Renal pelvis (tissue), 12 donors: ENCODE data around the gene RBP7. TPM values are rescaled to one million over a fixed set of nuclear protein-coding genes. Genes with fewer than 3 reads are reported as not detected.
"Not testable (repeated sequence)": the region's sequence is repeated elsewhere in the genome, so short reads cannot be mapped to it uniquely, and the experiment has no call there.

Source experiments
- DNase-seq: peaks from one replicate; pipeline ENCODE4 v3.0.0-alpha.2; 2013
- long read RNA-seq, 16 experiments: transcript quantifications; one replicate each; lab custom pipeline, GENCODE V29; 2026
- polyA plus RNA-seq, 3 donors: library from polyadenylated mRNA; unstranded; fragments of 120-200 nt; gene quantifications; one replicate each; pipeline ENCODE4 v1.2.1, GENCODE V29; 2013; ENCODE audit not compliant: insufficient read length in 3 of 3

The RBP7 gene
- polyA plus RNA-seq, result 10 to 100 TPM; 18.6 to 25.0 (median 18.8) TPM
- long read RNA-seq, donor 1, transcript RBP7-201 (4 exons, 636 nt), result major isoform, 10 of 10 reads
- long read RNA-seq, donor 1, partial matches to known transcripts, result 0 of 10 reads
- long read RNA-seq, donor 1, other reads (novel, unspliced or antisense), result 0 of 10 reads
- long read RNA-seq, donor 2, transcript RBP7-201 (4 exons, 636 nt), result major isoform, 13 of 13 reads
- long read RNA-seq, donor 2, partial matches to known transcripts, result 0 of 13 reads
- long read RNA-seq, donor 2, other reads (novel, unspliced or antisense), result 0 of 13 reads
- long read RNA-seq, donor 3, transcript RBP7-201 (4 exons, 636 nt), result major isoform, 18 of 18 reads
- long read RNA-seq, donor 3, partial matches to known transcripts, result 0 of 18 reads
- long read RNA-seq, donor 3, other reads (novel, unspliced or antisense), result 0 of 18 reads
- long read RNA-seq, donor 4, transcript RBP7-201 (4 exons, 636 nt), result major isoform, 27 of 27 reads
- long read RNA-seq, donor 4, partial matches to known transcripts, result 0 of 27 reads
- long read RNA-seq, donor 4, other reads (novel, unspliced or antisense), result 0 of 27 reads
- long read RNA-seq, donor 5, transcript RBP7-201 (4 exons, 636 nt), result major isoform, 12 of 12 reads
- long read RNA-seq, donor 5, partial matches to known transcripts, result 0 of 12 reads
- long read RNA-seq, donor 5, other reads (novel, unspliced or antisense), result 0 of 12 reads
- long read RNA-seq, donor 6, transcript RBP7-201 (4 exons, 636 nt), result major isoform, 7 of 7 reads
- long read RNA-seq, donor 6, partial matches to known transcripts, result 0 of 7 reads
- long read RNA-seq, donor 6, other reads (novel, unspliced or antisense), result 0 of 7 reads
- long read RNA-seq, donor 7, transcript RBP7-201 (4 exons, 636 nt), result major isoform, 8 of 8 reads
- long read RNA-seq, donor 7, partial matches to known transcripts, result 0 of 8 reads
- long read RNA-seq, donor 7, other reads (novel, unspliced or antisense), result 0 of 8 reads
- long read RNA-seq, donor 8, partial matches to known transcripts, result 0 of 2 reads
- long read RNA-seq, donor 8, other reads (novel, unspliced or antisense), result 0 of 2 reads
- long read RNA-seq, donor 9, transcript RBP7-201 (4 exons, 636 nt), result major isoform, 16 of 16 reads
- long read RNA-seq, donor 9, partial matches to known transcripts, result 0 of 16 reads
- long read RNA-seq, donor 9, other reads (novel, unspliced or antisense), result 0 of 16 reads
- long read RNA-seq, donor 10, transcript RBP7-201 (4 exons, 636 nt), result major isoform, 12 of 12 reads
- long read RNA-seq, donor 10, partial matches to known transcripts, result 0 of 12 reads
- long read RNA-seq, donor 10, other reads (novel, unspliced or antisense), result 0 of 12 reads
- long read RNA-seq, donor 11, transcript RBP7-201 (4 exons, 636 nt), result major isoform, 11 of 11 reads
- long read RNA-seq, donor 11, partial matches to known transcripts, result 0 of 11 reads
- long read RNA-seq, donor 11, other reads (novel, unspliced or antisense), result 0 of 11 reads
- long read RNA-seq, donor 12, transcript RBP7-201 (4 exons, 636 nt), result major isoform, 18 of 18 reads
- long read RNA-seq, donor 12, partial matches to known transcripts, result 0 of 18 reads
- long read RNA-seq, donor 12, other reads (novel, unspliced or antisense), result 0 of 18 reads
- long read RNA-seq, donor 13, transcript RBP7-201 (4 exons, 636 nt), result major isoform, 15 of 15 reads
- long read RNA-seq, donor 13, partial matches to known transcripts, result 0 of 15 reads
- long read RNA-seq, donor 13, other reads (novel, unspliced or antisense), result 0 of 15 reads
- long read RNA-seq, donor 14, result 0 reads
- long read RNA-seq, donor 15, transcript RBP7-201 (4 exons, 636 nt), result major isoform, 11 of 11 reads
- long read RNA-seq, donor 15, partial matches to known transcripts, result 0 of 11 reads
- long read RNA-seq, donor 15, other reads (novel, unspliced or antisense), result 0 of 11 reads
- long read RNA-seq, donor 16, transcript RBP7-201 (4 exons, 636 nt), result major isoform, 27 of 27 reads
- long read RNA-seq, donor 16, partial matches to known transcripts, result 0 of 27 reads
- long read RNA-seq, donor 16, other reads (novel, unspliced or antisense), result 0 of 27 reads

DNA sequence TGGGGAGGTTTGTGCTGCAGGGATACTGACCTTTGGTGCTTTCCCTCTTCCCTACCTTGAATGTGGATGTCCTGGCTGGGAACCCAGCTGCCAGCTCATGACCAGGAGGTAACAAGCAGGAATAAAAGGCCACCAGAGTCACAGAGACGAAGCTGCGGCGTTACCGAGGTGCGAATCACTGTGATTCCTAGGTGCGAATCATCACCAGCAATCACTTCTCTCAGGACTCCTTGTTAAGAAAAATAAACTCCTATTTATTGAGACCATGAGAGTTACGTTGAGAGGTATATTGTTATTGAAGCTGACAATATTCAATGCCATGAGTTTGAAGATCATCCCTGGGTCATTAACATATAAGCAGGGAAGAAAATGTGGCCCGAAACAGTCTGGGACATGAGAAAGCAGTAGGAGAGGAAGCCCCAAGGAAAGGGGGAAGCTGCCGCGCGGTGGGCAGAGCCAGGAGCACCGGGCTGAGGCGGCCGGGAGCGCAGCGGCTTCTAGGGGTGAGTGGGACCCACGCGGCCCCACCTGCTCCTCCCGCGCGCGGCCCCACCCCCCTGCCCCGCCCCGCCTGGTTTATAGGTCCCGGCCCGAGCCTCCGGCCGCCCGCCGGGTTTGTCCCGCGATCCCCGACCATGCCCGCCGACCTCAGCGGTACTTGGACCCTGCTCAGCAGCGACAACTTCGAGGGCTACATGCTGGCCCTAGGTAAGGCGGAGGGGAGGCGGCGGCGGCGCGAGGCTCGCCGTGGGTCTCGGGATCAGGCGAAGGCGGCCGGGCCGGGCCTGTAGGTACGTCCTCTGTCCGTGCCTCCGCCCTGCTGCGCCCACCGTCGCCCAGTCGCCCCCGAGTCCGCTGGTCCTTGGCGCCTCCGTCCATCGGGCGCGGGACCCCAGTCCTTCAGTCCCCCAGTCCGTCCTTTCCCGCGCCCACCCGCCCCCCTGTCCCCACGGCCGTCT lies at the start of gene RBP7:
Gene RBP7 (plus strand): TSS at position 605 of the 959 bp plus-strand sequence. CDS start 31 bp downstream, at position 636.
- no peak for DNase-seq

DNA sequence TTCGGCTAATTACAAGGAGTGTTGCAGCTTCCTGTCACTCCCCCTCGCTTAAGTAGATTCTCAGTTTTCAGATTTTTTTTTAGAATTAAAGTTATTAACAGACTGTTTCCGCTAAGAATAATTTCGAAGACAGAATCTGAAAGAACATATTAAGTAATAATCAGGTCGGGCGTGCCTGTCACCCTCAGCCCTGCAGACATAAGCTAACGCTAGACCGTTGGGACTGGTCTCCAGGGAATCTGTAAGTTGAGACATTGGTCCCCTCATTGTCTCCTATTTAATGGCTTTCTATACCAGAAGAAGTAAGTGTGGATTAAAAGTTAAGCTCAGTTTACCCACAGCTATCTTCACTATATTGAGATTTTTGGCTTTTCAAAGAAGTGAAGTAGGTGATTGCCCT lies 39.3 kb upstream of the RBP7 start:
- DNase-seq, result no peak

DNA sequence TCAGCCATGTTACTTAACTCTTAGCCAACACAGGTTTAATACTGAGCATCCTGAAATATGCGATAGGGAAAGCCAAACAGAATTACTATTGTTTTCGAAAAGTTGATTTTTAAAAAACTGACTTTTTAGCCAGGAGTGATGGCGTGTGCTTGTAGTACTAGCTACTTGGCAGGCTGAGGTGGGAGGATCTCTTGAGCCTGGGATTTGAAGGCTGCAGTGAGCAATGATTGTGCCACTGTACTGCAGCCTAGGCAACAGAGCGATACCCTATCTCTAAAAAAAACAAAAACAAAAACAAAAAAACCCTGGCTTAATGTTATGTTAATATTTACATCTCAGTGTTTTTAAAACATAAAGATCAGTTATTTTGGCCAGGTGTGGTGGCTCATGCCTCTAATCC lies 37.0 kb upstream of the RBP7 start:
- DNase-seq, result no peak

DNA sequence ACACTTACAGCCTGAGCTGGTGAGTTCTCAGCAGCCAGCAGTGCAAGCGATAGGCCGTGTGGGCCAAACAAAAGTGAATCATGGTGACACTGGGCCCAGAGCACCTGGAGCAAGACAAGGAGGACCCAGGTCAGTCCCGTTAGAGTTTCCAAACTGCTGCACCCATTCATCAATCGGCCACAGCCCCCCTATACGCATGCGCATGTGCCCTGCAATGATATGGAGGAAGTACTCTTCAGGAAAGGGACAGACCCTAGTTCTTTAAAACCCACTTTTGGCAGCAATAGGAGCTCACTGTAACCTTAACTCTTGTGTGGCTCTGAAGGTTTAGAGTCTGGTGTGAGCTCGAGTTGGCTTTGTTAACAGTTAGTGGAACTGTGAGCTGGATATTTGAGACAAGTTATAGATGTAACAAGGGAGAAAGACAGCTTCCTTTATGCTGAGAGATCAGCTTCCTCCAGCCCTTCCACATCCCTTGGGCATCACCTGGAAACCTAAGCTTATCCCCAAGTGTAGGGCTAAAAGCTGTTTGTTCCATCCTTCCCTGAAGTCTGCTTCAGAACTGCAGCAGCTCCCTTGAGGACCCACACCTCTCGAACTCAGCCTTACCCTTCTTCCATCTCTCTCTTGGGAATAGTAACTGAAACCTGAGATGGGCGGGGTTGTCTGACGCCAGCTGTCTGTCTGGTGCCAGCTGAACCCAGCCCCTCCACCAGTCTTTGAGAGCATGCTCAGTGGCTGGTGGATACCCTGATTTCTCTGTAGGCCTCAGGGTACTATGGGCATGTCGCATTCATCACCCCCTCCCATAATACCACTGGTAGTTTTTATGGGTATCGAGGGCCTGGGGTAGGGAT lies 36.1 kb upstream of the RBP7 start:
- DNase-seq, result peak; percentile 43

DNA sequence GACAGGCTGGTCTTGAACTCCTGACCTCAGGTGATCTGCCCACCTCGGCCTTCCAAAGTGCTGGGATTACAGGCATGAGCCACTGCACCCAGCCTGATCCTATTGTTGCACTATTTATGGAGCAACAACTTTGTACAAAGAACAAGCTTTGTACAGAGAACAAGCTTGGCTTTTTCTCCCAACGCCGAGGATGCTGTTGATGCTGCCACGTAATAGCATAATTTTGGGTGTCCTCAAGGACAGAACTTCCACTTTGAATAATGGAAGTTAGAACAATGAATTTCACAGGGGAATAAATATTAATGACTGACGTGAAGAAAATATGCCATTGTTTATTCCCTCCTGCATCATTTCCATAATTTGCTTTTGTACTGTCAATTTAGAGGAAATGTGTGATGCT lies 12.8 kb upstream of the RBP7 start:
- DNase-seq, result no peak

DNA sequence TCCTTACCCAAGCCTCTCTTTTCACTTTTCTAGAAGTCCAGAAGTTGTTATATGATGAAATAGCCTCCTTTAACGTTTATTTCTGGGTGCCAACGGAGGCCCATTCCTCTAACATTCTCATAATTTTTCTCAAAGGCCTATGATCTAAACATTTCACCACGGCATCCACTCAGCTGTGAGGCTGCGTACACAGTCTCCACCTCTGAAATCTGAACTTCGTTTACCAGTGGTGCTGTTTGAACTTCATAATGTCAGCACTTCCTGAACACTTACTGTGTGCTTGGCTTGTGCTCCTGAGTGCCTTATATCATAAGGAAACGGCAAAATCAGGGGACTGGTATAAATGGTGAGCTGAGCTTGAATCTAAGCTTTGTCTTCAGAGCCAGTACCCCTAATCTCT lies 12.0 kb upstream of the RBP7 start:
- no peak for DNase-seq

DNA sequence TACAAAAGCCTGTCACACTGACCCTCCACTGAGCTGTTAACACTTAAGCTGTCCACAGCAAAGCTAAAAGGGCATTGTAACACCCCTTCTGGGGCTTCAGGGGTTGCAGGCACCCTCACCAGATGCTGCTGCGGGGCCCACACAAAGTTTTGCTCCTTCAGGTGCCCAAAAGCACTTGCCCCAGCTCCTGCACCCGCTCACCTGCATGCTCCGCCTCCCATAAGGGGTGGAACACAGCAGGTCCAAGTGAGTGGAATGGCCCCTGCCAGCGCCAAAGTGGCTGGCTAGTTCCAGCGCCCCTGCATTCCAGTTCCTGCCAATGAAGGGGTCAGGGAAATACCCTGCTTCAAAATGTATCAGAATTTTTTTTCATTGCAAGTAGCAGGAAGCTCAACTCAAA lies 7.3 kb upstream of the RBP7 start:
- DNase-seq, result no peak

DNA sequence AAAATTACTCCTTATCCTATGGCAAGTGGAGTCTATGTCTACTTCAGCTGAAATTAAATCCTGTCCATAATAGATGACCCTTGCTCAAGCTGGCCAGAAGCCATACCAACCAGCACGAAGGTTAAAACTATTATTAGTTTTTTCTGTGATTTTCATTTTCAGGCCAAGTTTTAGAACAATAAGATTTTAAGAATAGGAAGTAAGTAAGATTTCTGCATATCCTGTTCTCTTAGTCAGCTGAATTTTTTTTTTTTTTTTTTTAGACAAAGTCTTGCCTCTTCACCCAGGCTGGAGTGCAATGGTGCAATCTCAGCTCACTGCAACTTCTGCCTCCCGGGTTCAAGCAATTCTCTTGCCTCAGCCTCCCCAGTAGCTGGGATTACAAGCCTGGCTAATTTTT lies 6.1 kb upstream of the RBP7 start:
- no peak for DNase-seq

DNA sequence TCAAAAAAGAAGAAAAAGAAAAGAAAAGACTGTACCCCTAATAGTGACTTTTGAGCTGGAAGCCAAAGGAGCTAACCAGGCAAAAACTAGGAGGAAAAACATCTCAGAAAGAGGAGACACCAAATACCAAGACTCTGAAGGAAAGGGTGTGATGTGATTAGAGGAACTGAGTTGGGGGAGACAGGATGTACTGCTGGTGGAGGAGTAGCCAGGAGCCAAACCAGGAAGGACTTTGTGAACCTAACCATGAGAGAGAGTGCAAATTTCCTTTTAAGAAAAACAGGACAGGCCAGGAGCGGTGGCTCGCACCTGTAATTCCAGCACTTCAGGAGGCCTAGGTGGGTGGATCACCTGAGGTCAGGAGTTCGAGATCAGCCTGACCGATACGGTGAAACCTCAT lies 4.1 kb upstream of the RBP7 start:
- no peak for DNase-seq

DNA sequence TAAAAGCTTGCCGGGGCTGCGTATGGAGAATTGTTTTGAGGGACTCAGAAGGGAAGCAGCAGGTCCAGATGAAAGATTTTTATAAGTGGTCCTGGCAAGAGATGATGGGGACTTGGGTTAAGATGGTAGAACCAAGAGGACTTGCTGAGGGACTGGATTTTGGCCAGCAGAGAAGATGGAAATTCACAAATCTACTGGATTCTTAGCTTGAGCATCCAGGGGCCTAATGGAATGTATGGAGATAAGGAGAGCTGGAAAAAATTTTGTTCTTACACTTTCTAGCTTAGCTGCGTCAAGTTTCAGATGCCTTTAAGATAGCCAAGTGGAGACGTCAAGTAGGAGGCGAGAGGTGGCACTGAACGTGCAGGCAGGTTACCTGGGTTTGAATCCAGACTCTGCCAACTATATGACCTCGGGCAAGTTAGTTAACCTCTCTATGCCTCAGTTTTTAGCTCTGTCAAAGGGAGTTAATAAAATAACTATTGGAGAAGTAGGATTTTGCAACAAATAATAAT lies 3.4 kb upstream of the RBP7 start:
- no peak for DNase-seq

DNA sequence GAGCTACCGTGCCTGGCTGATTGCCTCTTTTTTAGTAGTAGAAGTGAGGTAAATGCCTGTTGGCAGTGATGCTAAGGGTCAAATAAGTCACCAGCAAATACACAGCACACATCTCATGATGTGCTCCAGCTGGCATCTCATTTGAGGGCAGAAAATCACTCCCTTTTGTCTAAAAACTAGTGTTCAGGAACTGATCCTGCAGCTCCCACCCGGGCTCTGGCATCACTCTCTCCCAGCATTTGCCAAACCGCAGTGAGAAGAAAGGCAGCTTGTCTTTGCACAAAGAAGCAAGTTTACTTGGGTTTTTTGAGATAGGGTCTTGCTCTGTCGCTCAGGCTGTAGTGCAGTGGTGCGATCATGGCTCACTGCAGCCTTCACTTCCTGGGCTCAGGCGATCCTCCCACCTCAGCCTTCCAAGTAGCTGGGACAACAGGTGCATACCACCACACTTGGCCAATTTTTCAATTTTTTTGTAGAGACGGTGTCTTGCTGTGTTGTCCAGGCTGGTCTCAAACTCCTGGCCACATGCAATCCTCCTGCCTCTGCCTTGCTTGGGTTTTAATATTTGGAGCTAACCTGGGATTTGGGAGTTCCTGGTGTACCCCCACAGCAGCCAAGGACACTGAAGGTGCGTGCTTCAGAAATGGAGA lies 4.1 kb downstream of the RBP7 start:
- DNase-seq, result no peak

DNA sequence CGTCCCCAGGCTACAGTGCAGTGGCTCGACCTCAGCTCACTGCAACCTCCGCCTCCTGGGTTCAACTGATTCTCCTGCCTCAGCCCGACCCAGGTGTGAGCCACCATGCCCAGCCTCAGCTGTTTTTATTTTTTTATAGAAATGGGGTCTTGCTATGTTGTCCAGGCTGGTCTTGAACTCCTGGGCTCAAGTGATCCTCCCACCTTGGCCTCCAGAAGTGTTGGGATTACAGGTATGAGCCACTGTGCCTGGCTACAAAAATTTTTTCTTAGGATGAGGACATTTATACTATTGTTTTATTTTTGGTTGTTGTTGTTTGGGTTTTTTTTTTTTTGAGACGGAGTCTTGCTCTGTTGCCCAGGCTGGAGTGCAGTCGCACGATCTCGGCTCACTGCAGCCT lies 8.2 kb downstream of the RBP7 start:
- DNase-seq, result not testable (repeated sequence)

DNA sequence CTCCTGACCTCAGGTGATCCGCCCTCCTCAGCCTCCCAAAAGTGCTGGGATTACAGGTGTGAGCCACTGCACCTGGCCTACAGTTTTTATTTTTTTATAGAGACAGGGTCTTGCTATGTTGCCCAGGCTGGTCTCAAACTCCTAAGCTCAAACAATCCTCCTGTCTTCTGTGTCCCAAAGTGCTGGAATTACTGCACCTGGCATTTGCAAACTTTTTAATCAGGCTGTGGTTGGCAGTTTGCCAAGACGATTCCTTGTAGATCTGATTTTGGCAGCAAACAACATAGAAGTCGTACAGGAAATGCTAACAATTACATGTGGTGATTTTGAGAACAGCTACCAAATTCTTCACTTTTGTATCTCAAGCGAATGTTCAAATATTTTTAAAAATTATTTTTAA lies 10.1 kb downstream of the RBP7 start:
- DNase-seq, result no peak

DNA sequence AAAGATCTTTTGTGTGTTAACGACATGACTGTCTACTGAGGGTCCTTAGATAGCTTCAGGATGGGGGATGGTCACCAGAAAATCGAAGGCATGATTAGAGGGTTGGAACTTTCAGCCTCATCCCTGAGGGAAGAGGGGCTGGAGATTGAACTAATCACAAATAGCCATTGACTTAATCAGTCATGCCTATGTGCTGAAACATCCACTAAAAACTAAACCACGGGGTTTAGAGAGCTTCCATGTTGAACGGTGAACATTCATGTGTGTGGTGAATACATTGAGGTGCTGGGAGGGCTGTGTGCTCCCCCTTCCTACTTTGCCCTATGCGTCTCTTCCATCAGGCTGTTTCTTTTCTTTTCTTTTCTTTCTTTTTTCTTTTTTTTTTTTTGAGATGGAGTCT lies 17.0 kb downstream of the RBP7 start:
- no peak for DNase-seq

DNA sequence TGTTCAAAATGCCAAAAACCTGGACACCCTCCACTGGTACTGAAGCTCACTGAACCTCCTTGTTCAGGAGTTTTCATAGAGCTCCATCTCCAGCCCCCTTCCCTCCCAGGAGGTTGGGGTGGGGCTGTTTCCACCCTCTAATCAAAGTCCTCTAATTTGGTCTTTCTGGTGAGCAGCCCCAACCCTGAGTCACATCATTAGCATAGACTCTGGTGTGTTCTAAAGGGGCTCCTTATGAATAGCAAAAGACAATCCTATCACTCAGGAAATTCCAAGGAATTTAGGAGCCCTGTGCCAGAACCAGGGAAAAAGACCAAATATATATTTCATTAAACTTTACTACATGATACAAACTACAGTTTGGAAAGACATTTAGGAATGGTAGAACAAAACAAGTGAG lies 22.5 kb downstream of the RBP7 start:
- DNase-seq, result no peak

DNA sequence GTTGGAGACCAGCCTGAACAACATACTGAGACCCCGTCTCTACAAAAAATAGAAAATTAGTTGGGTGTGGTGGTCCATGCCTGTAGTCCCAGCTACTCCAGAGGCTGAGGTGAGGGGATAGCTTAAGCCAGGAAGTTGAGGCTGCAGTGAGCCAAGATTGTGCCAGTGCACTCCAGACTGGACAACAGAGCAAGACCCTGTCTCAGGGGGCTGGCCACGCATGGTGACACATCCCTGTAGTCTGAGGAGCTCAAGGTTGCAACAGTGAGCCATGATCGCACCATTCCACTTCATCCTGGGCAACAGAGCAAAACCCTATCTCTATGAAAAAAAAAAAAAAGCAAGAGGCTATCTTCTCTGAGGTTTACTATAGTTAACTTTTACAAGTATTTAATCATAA lies 23.1 kb downstream of the RBP7 start:
- no peak for DNase-seq

DNA sequence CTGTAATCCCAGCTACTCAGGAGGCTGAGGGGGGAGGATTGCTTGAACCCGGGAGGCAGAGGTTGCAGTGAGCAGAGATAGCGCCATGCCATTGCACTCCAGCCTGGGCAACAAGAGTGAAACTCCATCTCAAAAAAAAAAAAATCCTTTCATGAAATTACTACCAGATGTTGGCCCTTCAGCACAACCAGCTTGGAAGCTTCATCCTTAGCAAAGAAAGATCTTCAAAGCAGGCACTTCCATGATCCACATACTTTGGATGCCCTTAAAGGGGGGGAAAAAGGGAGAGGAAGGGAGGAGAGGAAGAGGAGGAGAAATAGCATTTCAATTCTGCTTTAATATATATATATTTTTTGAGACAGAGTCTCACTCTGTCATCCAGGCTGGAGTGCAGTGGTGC lies 23.6 kb downstream of the RBP7 start:
- peak; percentile 58 for DNase-seq
